HEK293T (cell line): ENCODE data around the gene KCNH1.

Experiments used
- CTCF ChIA-PET: fragments of 350-600 bp; formaldehyde crosslinking; extraction: SDS; loops from one replicate; lab custom pipeline; 2021; ENCODE audit warnings: antibody characterized with exemption, inconsistent platforms; lab: Yijun Ruan, JAX
- POLR2A ChIA-PET: fragments of 350-600 bp; formaldehyde crosslinking; extraction: SDS; loops from one replicate; lab custom pipeline; 2020; ENCODE audit warnings: antibody characterized with exemption, inconsistent platforms; lab: Yijun Ruan, JAX
- DNase-seq: peaks from one replicate; pipeline ENCODE4 v3.0.0; 2012; ENCODE audit warnings: mixed read lengths; ENCODE audit errors: extremely low spot score
- ARNT ChIP-seq: fragments of 450-650 bp; IDR thresholded peaks from 2 replicates; pipeline ENCODE4 v1.6.1; 2017; ENCODE audit warnings: mild to moderate bottlenecking
- BHLHE40 ChIP-seq: fragments of 450-650 bp; IDR thresholded peaks from 2 replicates; pipeline ENCODE4 v1.6.1; 2016; ENCODE audit warnings: mild to moderate bottlenecking, moderate library complexity, borderline replicate concordance
- CTBP1 ChIP-seq: fragments of 450-650 bp; IDR thresholded peaks from 2 replicates; pipeline ENCODE4 v1.6.1; 2016; ENCODE audit warnings: borderline replicate concordance
- ELF4 ChIP-seq: fragments of 450-650 bp; IDR thresholded peaks from 2 replicates; pipeline ENCODE4 v1.6.1; 2017; ENCODE audit warnings: antibody characterized with exemption
- FOXA1 ChIP-seq: fragments of 450-650 bp; IDR thresholded peaks from 2 replicates; pipeline ENCODE4 v1.6.1; 2016; ENCODE audit warnings: mild to moderate bottlenecking
- FOXK2 ChIP-seq: fragments of 450-650 bp; IDR thresholded peaks from 2 replicates; pipeline ENCODE4 v1.6.1; 2016; ENCODE audit warnings: mild to moderate bottlenecking
- FOXM1 ChIP-seq: fragments of 450-650 bp; IDR thresholded peaks from 2 replicates; pipeline ENCODE4 v1.6.1; 2017; ENCODE audit warnings: mild to moderate bottlenecking, borderline replicate concordance
- HDGF ChIP-seq: fragments of 450-650 bp; IDR thresholded peaks from 2 replicates; pipeline ENCODE4 v1.6.1; 2017; ENCODE audit warnings: antibody characterized with exemption, borderline replicate concordance
- L3MBTL2 ChIP-seq: fragments of 450-650 bp; conservative IDR thresholded peaks from 2 replicates; pipeline ENCODE4 v1.6.1; 2016; ENCODE audit warnings: mild to moderate bottlenecking
- LEF1 ChIP-seq: fragments of 450-650 bp; IDR thresholded peaks from 2 replicates; pipeline ENCODE4 v1.6.1; 2017; ENCODE audit warnings: mild to moderate bottlenecking, borderline replicate concordance
- NFRKB ChIP-seq: fragments of 450-650 bp; IDR thresholded peaks from 2 replicates; pipeline ENCODE4 v1.6.1; 2016; ENCODE audit warnings: mild to moderate bottlenecking, moderate library complexity
- SP1 ChIP-seq: fragments of 450-650 bp; IDR thresholded peaks from 2 replicates; pipeline ENCODE4 v1.6.1; 2017
- SUZ12 ChIP-seq: fragments of 450-650 bp; IDR thresholded peaks from 2 replicates; pipeline ENCODE4 v1.6.1; 2016; ENCODE audit warnings: mild to moderate bottlenecking
- TARDBP ChIP-seq: fragments of 450-650 bp; IDR thresholded peaks from 2 replicates; pipeline ENCODE4 v1.6.1; 2016
- ZNF384 ChIP-seq: fragments of 450-650 bp; IDR thresholded peaks from 2 replicates; pipeline ENCODE4 v1.6.1; 2016
- TF ChIP-seq, protein P1 (sequence below): fragments of 450-650 bp; IDR thresholded peaks from 2 replicates; pipeline ENCODE4 v1.6.1; 2016

Gene KCNH1

DNA sequence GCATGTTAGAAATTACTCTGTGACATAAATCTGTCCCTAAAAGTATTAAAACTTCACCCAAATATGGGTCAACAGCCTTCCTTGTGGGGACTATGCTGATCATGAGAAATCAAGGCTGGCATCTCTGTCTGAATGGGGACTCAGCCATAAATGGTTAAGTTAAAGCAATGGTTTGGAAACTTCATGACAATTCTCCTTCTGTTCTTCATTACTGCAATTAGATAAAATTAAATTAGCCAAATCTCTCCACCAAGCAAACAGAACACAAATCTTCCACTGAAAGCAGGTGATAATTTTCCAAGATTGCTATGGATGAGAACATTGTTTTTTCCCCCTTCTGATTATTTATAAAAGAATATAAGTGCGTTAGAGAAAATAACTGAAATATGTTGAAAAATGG lies 346.1 kb downstream of the KCNH1 start:
- ChIA-PET CTCF (no interaction called here), POLR2A (no interaction called here)
- TF ChIP-seq SP1 = no peak
- TF ChIP-seq HDGF = no peak
- no peak for TF ChIP-seq FOXK2
- no peak for TF ChIP-seq BHLHE40
- no peak for TF ChIP-seq LEF1
- no peak for TF ChIP-seq NFRKB
- TF ChIP-seq, protein P1, sequence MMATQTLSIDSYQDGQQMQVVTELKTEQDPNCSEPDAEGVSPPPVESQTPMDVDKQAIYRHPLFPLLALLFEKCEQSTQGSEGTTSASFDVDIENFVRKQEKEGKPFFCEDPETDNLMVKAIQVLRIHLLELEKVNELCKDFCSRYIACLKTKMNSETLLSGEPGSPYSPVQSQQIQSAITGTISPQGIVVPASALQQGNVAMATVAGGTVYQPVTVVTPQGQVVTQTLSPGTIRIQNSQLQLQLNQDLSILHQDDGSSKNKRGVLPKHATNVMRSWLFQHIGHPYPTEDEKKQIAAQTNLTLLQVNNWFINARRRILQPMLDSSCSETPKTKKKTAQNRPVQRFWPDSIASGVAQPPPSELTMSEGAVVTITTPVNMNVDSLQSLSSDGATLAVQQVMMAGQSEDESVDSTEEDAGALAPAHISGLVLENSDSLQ = no peak
- no peak for TF ChIP-seq ZNF384
- TF ChIP-seq FOXA1 = no peak
- TF ChIP-seq ARNT = no peak
- no peak for TF ChIP-seq FOXM1
- no peak for TF ChIP-seq ELF4
- TF ChIP-seq SUZ12 = no peak
- TF ChIP-seq TARDBP = no peak
- TF ChIP-seq L3MBTL2 = no peak
- TF ChIP-seq CTBP1 = no peak
- DNase-seq = no peak

DNA sequence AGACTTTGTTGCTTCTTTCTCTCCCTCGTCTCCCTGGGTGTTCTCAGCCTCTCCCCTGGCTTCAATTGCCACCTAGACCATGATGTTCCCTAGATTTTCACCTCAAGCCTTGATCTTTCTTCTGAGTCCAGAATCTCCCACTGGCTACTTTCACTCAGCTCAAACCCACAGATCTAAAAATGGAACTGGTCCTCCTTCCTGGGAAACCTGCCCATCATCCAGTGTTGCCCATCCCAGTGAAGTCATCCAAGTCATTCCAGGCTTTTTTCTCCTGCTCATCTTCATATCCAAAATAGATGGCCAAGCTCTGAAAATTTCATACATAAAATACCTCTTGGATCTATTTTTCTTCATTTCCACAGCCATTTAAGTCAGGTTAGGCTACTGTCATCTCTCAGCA lies 347.4 kb downstream of the KCNH1 start:
- ChIA-PET CTCF (no interaction called here), POLR2A (no interaction called here)
- no peak for TF ChIP-seq BHLHE40
- TF ChIP-seq HDGF = no peak
- no peak for DNase-seq

DNA sequence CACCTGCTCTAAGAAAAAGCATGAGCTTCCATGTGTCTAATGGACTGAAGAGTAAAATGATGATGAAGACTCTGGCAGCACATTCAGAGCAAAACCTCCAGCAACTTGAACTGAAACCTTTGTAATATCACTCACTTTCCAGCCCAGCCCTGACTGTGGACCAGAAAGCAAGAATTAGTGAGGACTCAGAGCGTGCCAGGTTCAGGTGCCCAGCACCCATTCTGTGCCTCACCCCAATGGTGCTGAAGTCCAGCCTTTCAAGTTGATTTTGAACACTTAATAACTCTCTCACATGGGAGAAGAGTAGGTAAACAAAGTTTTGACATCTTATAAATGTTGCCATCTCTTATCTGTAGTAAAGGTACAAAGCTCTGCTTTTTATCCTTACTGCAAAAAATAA lies 350.0 kb downstream of the KCNH1 start:
- POLR2A ChIA-PET = no interaction called here
- DNase-seq = no peak
- CTCF ChIA-PET = no interaction called here
- TF ChIP-seq BHLHE40 = no peak
- no peak for TF ChIP-seq L3MBTL2
- TF ChIP-seq LEF1 = no peak
- TF ChIP-seq SP1 = no peak
- TF ChIP-seq, protein P1 = no peak
- TF ChIP-seq HDGF = no peak
- no peak for TF ChIP-seq FOXK2
- no peak for TF ChIP-seq FOXA1
- TF ChIP-seq CTBP1 = no peak
- TF ChIP-seq SUZ12 = no peak
- no peak for TF ChIP-seq FOXM1
- no peak for TF ChIP-seq ELF4
- no peak for TF ChIP-seq ZNF384
- no peak for TF ChIP-seq TARDBP
- no peak for TF ChIP-seq ARNT
- no peak for TF ChIP-seq NFRKB

DNA sequence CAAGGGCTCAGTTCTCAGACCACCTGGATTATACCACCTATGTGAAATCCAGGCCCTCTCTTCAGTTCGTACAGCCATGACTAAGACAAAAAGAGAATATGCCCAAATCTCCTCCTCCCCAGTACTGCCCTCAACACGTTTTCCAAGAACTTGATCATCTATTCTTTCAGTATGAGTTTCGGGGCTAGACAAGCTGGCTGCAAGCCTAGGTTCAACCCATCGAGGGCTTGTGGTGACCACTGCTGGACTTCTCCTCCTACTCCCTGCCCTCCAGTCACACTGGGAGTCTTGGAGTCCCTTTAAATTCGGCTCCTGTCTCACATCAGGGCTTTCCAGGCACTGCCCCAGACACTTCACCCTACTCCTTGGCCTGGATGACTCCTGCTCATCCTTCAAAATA lies 352.3 kb downstream of the KCNH1 start:
- DNase-seq = no peak
- POLR2A ChIA-PET = no interaction called here
- no peak for TF ChIP-seq FOXM1
- no peak for TF ChIP-seq NFRKB
- no peak for TF ChIP-seq TARDBP
- no peak for TF ChIP-seq SP1
- TF ChIP-seq SUZ12 = no peak
- no peak for TF ChIP-seq FOXA1
- no peak for TF ChIP-seq CTBP1
- no peak for TF ChIP-seq ELF4
- no peak for TF ChIP-seq BHLHE40
- TF ChIP-seq, protein P1 = no peak
- TF ChIP-seq ZNF384 = no peak
- TF ChIP-seq HDGF = no peak
- no peak for TF ChIP-seq L3MBTL2
- no peak for TF ChIP-seq ARNT
- CTCF ChIA-PET = no interaction called here

DNA sequence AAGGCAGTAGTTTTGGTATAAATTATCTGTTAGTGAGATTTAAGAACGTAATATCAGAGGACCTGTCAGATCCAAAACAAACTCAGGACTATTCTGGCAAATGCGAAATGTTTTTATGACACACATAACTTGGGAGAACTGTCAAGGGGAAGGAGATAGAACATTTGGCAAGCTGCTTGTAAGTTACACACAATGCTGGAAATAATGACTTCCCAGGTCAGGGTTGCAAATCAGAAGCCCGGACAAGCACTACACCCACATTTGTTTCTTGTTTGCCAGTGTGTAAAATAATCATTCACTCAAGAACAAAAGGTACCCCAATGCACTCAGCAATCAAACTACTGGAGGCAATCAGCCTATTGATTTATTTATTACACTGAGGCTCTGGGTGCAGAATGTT lies 354.7 kb downstream of the KCNH1 start:
- ChIA-PET POLR2A (no interaction called here), CTCF (interaction anchor here (0.7 kb wide), 1 partner anchor 22 kb away, joined by 4 read pairs; no protein-coding TSS in a partner anchor)
- TF ChIP-seq FOXK2 = no peak
- TF ChIP-seq, protein P1 = no peak
- no peak for TF ChIP-seq ELF4
- no peak for DNase-seq

DNA sequence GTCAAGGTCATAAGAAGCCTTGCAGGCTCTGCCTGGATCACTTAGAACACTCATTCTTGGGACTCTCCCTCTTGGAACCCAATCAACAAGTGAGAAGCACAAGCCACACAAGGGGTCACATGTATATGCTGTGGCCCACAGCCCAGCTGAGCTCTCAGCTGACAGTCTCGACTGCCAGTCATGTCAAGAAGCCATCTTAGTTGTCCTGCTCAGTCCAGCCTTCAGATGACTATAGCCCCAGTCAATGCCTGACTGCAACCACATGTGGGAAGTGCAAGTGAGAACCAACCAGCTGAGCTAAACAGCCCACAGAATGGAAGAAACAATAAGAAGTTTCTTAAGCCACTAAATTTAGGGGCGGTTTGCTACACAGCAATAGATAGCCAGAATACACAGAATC lies 356.0 kb downstream of the KCNH1 start:
- ChIA-PET CTCF (no interaction called here), POLR2A (no interaction called here)
- TF ChIP-seq, protein P1 = no peak
- no peak for TF ChIP-seq SUZ12
- TF ChIP-seq ARNT = no peak
- no peak for TF ChIP-seq SP1
- no peak for TF ChIP-seq FOXM1
- TF ChIP-seq FOXK2 = no peak
- no peak for TF ChIP-seq HDGF
- no peak for TF ChIP-seq ELF4
- TF ChIP-seq NFRKB = no peak
- TF ChIP-seq BHLHE40 = no peak
- TF ChIP-seq LEF1 = no peak
- DNase-seq = no peak
